GM23338 (cell line): ENCODE results near the gene TMEM53. TPM values are rescaled to one million over a fixed set of nuclear protein-coding genes. Genes with fewer than 3 reads are reported as not detected.

Source experiments
- ATAC-seq: fragments of 200-7000 bp; cut with Tn5 transposase; 3 replicates; pipeline ENCODE4 v1.9.1; 2020
- DNase-seq: peaks from one replicate; pipeline ENCODE4 v3.0.0-alpha.2; 2015; ENCODE audit warnings: low spot score
- H2AFZ ChIP-seq: fragments of 200-600 bp; sonication (generic); 2 replicates; pipeline ENCODE4 v1.8.0; 2016; ENCODE audit warnings: antibody characterized with exemption, mild to moderate bottlenecking, moderate library complexity
- H3F3A ChIP-seq: fragments of 200-600 bp; sonication (generic); replicated peaks from 2 replicates; pipeline ENCODE4 v1.8.0; 2017; ENCODE audit warnings: antibody characterized with exemption, mixed run types, low read depth
- H3K27ac ChIP-seq: fragments of 200-600 bp; sonication (generic); 2 replicates; pipeline ENCODE4 v1.6.1; 2016; ENCODE audit warnings: low read depth
- H3K27me3 ChIP-seq: fragments of 200-600 bp; sonication (generic); 2 replicates; pipeline ENCODE4 v1.8.0; 2016; ENCODE audit warnings: mild to moderate bottlenecking, mixed run types, moderate library complexity; ENCODE audit not compliant: insufficient read depth
- H3K36me3 ChIP-seq: fragments of 200-600 bp; sonication (generic); 2 replicates; pipeline ENCODE4 v1.8.0; 2016; ENCODE audit warnings: mild to moderate bottlenecking; ENCODE audit not compliant: insufficient read depth
- H3K4me1 ChIP-seq: fragments of 200-600 bp; sonication (generic); 2 replicates; pipeline ENCODE4 v1.8.0; 2016; ENCODE audit warnings: mild to moderate bottlenecking, moderate library complexity; ENCODE audit not compliant: insufficient read depth
- H3K4me2 ChIP-seq: fragments of 200-600 bp; sonication (generic); 2 replicates; pipeline ENCODE4 v1.7.1; 2017; ENCODE audit warnings: mixed run types
- H3K4me3 ChIP-seq: fragments of 200-600 bp; sonication (generic); 2 replicates; pipeline ENCODE4 v1.6.1; 2016; ENCODE audit warnings: mixed run types
- H3K79me2 ChIP-seq: fragments of 200-600 bp; sonication (generic); replicated peaks from 2 replicates; pipeline ENCODE4 v1.8.0; 2017; ENCODE audit warnings: mild to moderate bottlenecking; ENCODE audit not compliant: insufficient read depth
- H3K9me2 ChIP-seq: fragments of 200-600 bp; sonication (generic); 2 replicates; pipeline ENCODE4 v1.8.0; 2017; ENCODE audit not compliant: insufficient read depth
- H4K20me1 ChIP-seq: fragments of 200-600 bp; sonication (generic); replicated peaks from 2 replicates; pipeline ENCODE4 v1.8.0; 2017; ENCODE audit warnings: mild to moderate bottlenecking; ENCODE audit not compliant: insufficient read depth
- H3K27ac Mint-ChIP-seq: 2 replicates; pipeline ENCODE4 v1.8.0; 2020; ENCODE audit warnings: inconsistent platforms, mild to moderate bottlenecking, moderate library complexity, mixed read lengths
- H3K27me3 Mint-ChIP-seq: 3 replicates; pipeline ENCODE4 v1.8.0; 2022; ENCODE audit warnings: low read depth, mild to moderate bottlenecking, moderate library complexity, mixed read lengths, inconsistent platforms; ENCODE audit not compliant: insufficient read depth, poor library complexity
- H3K36me3 Mint-ChIP-seq: 3 replicates; pipeline ENCODE4 v1.8.0; 2021; ENCODE audit warnings: low read depth, mild to moderate bottlenecking, inconsistent platforms, moderate library complexity, mixed read lengths
- H3K4me1 Mint-ChIP-seq: 3 replicates; pipeline ENCODE4 v1.8.0; 2020; ENCODE audit warnings: mild to moderate bottlenecking, inconsistent platforms, mixed read lengths
- H3K4me3 Mint-ChIP-seq: 3 replicates; pipeline ENCODE4 v1.8.0; 2021; ENCODE audit warnings: moderate library complexity, mild to moderate bottlenecking, inconsistent platforms, mixed read lengths
- H3K9me3 Mint-ChIP-seq: 3 replicates; pipeline ENCODE4 v1.8.0; 2020; ENCODE audit warnings: moderate library complexity, mild to moderate bottlenecking, inconsistent platforms, mixed read lengths
- CTCF ChIP-seq, 2 experiments: fragments of 200-600 bp in 1 of 2; sonication (generic) in 1 of 2; conservative IDR thresholded peaks; 2 replicates each; pipeline versions ENCODE4 v1.5.1 to v1.6.1; 2016 to 2017; ENCODE audit warnings: antibody characterized with exemption in 2 of 2, low read depth in 2 of 2, mild to moderate bottlenecking in 2 of 2, moderate library complexity in 1 of 2
- EZH2phosphoT487 ChIP-seq: fragments of 200-600 bp; sonication (generic); IDR thresholded peaks from one replicate; pipeline ENCODE4 v1.8.1; 2018; ENCODE audit warnings: antibody characterized with exemption; ENCODE audit not compliant: unreplicated experiment
- POLR2AphosphoS5 ChIP-seq: IDR thresholded peaks from 2 replicates; pipeline ENCODE4 v1.6.1; 2016; ENCODE audit warnings: antibody characterized with exemption, low read depth
- REST ChIP-seq: IDR thresholded peaks from one replicate; pipeline ENCODE4 v1.6.1; 2018; ENCODE audit warnings: antibody characterized with exemption; ENCODE audit not compliant: unreplicated experiment
- STAT1 ChIP-seq: IDR thresholded peaks from one replicate; pipeline ENCODE4 v1.6.1; 2016; ENCODE audit warnings: antibody characterized with exemption; ENCODE audit not compliant: unreplicated experiment
- ZNF114 ChIP-seq: fragments of 250-450 bp; sonication (Bioruptor Pico); IDR thresholded peaks from 2 replicates; pipeline ENCODE4 v1.5.0; 2020; ENCODE audit warnings: mild to moderate bottlenecking, moderate library complexity
- ZNF331 ChIP-seq: fragments of 250-450 bp; sonication (Bioruptor Pico); IDR thresholded peaks from 2 replicates; pipeline ENCODE4 v1.5.0; 2020; ENCODE audit warnings: low read depth, mild to moderate bottlenecking, moderate library complexity
- ZNF462 ChIP-seq: fragments of 250-450 bp; sonication (Bioruptor Pico); IDR thresholded peaks from 2 replicates; pipeline ENCODE4 v1.5.0; 2020; ENCODE audit warnings: mild to moderate bottlenecking, moderate library complexity
- polyA plus RNA-seq: library from polyadenylated mRNA; unstranded; fragments of >200 nt; fragmentation: Nextera tagmentation; extraction: Ambion mirVana; gene quantifications from 2 replicates; pipeline ENCODE4 v1.2.1, GENCODE V29; 2016
- total RNA-seq: library from RNA; depleted of rRNA; stranded (reverse); fragments of >200 nt; shearing (Covaris generic); gene quantifications from 2 replicates; pipeline ENCODE4 v1.2.3, GENCODE V29; 2014

Gene TMEM53
- total and polyA plus RNA-seq, 2 experiments from 2014 or later = 15.4 to 20.8 TPM

GRCh38 chr1:44675186-44675585 lies 905 bp upstream of the TMEM53 start (continued):
- TF ChIP-seq ZNF462 (CRISPR knock-in tag) = no peak
- no peak for TF ChIP-seq STAT1
- no peak for TF ChIP-seq ZNF331 (CRISPR knock-in tag)
- TF ChIP-seq EZH2phosphoT487 = no peak

GRCh38 chr1:44673675-44674112 lies 587 bp downstream of the TMEM53 start:
- peak; percentile 11 for ATAC-seq
- Histone ChIP-seq H3F3A (0 out of 2 replicates have a peak, but pooled peaks cover 6% of the 10 kb centered on the region), H3K4me3 (peak overlapping the region; percentile 96), H3K4me2 (peak overlapping the region; percentile 93), H3K27me3 (no peaks in the 10 kb centered on the region), H3K27ac (peak overlapping the region; percentile 74; the same call in 1 of the 2 replicates), H2AFZ (peak overlapping the region; percentile 97; the same call in 1 of the 2 replicates), H4K20me1 (no peaks in the 10 kb centered on the region; the same call in 1 of the 2 replicates), H3K79me2 (no peaks in the 10 kb centered on the region), H3K36me3 (no peaks in the 10 kb centered on the region), H3K4me1 (peaks cover 24% of the 10 kb centered on the region), H3K9me2 (no peaks in the 10 kb centered on the region)
- no peak overlapping the region; the same call in none of the 2 replicates for H3K27ac Mint-ChIP-seq
- TF ChIP-seq REST (no peak), ZNF114 (no peak), ZNF331 (CRISPR knock-in tag) (no peak), POLR2AphosphoS5 (no peak; the same call in 1 of the 2 replicates), STAT1 (no peak), CTCF (conservative IDR thresholded peaks at IDR 0.05; ENCODE audit: low read depth in 2 of 2) (no peak)
- no peaks in the 10 kb centered on the region for H3K9me3 Mint-ChIP-seq
- DNase-seq = no peak
- peaks cover 17% of the 10 kb centered on the region for H3K4me1 Mint-ChIP-seq
- H3K4me3 Mint-ChIP-seq = peak overlapping the region; percentile 86
- H3K27me3 Mint-ChIP-seq = peaks cover 8% of the 10 kb centered on the region
- no peaks in the 10 kb centered on the region for H3K36me3 Mint-ChIP-seq
